GM19239 (cell line): ENCODE data around the gene RBBP8NL.

ENCODE experiments used
- DNase-seq: peaks from one replicate; pipeline ENCODE4 v3.0.0; 2011; ENCODE audit warnings: low spot score; ENCODE audit not compliant: insufficient read length
- FAIRE-seq: peaks from 2 replicates; lab custom pipeline; 2011; peaks lifted over from hg19 to GRCh38; lab: Jason Lieb, UNC

The RBBP8NL gene

GRCh38 chr20:62424249-62425107 is 2.9 kb downstream of the RBBP8NL start:
- FAIRE-seq (no peak), DNase-seq (no peak)

GRCh38 chr20:62423326-62423706 is 4.0 kb downstream of the RBBP8NL start:
- FAIRE-seq (no peak), DNase-seq (no peak)

GRCh38 chr20:62422636-62423325 is 4.6 kb downstream of the RBBP8NL start:
- no peak for FAIRE-seq
- no peak for DNase-seq

- FAIRE-seq, result no peak
These were observed 5.7 kb downstream of the RBBP8NL start for GRCh38 chr20:62421716-62421990.

GRCh38 chr20:62420846-62421715 is 6.3 kb downstream of the RBBP8NL start:
- FAIRE-seq, result no peak
- DNase-seq, result no peak

More at GRCh38 chr20:62421716-62421990, 5.7 kb downstream of the RBBP8NL start:
- DNase-seq, result no peak

GRCh38 chr20:62419759-62420158 is 7.6 kb downstream of the RBBP8NL start:
- no peak for FAIRE-seq
- no peak for DNase-seq

- no peak for DNase-seq
- FAIRE-seq, result no peak
These were observed 8.4 kb downstream of the RBBP8NL start for GRCh38 chr20:62418709-62419487.

GRCh38 chr20:62417981-62418708 is 9.2 kb downstream of the RBBP8NL start:
- FAIRE-seq, result no peak
- DNase-seq, result no peak

GRCh38 chr20:62416651-62417637 is 10.4 kb downstream of the RBBP8NL start:
- DNase-seq (no peak), FAIRE-seq (no peak)

- no peak for DNase-seq
- no peak for FAIRE-seq
These were observed 11.8 kb downstream of the RBBP8NL start for GRCh38 chr20:62415354-62416111.

GRCh38 chr20:62413896-62414481 is 13.3 kb downstream of the RBBP8NL start:
- DNase-seq (no peak), FAIRE-seq (no peak)

GRCh38 chr20:62413025-62413570 is 14.2 kb downstream of the RBBP8NL start:
- FAIRE-seq, result no peak
- no peak for DNase-seq

GRCh38 chr20:62412194-62413024 is 14.9 kb downstream of the RBBP8NL start:
- no peak for FAIRE-seq
- no peak for DNase-seq

GRCh38 chr20:62411479-62412193 is 15.7 kb downstream of the RBBP8NL start:
- no peak for DNase-seq
- no peak for FAIRE-seq

GRCh38 chr20:62410746-62411478 is 16.4 kb downstream of the RBBP8NL start:
- DNase-seq (no peak), FAIRE-seq (no peak)
